DOHH2 (cell line): Measurements from ENCODE around the gene C15orf61.

Source experiments
- H3F3A ChIP-seq: fragments of 200-600 bp; sonication (generic), shearing (Covaris generic); 2 replicates; pipeline ENCODE4 v1.6.0; 2016; ENCODE audit warnings: antibody characterized with exemption, mild to moderate bottlenecking; ENCODE audit not compliant: control insufficient read depth, insufficient read depth
- H3K27ac ChIP-seq: fragments of 200-600 bp; sonication (generic); 2 replicates; pipeline ENCODE4 v1.5.1; 2014; ENCODE audit warnings: low read depth, mild to moderate bottlenecking, low read length, moderate library complexity
- H3K27me3 ChIP-seq: fragments of 200-600 bp; sonication (generic); 2 replicates; pipeline ENCODE4 v1.6.1; 2014; ENCODE audit warnings: mild to moderate bottlenecking, low read length, mixed read lengths; ENCODE audit not compliant: control insufficient read depth
- H3K36me3 ChIP-seq: fragments of 200-600 bp; sonication (generic); 2 replicates; pipeline ENCODE4 v1.6.1; 2014; ENCODE audit warnings: mild to moderate bottlenecking, low read length, moderate library complexity, mixed read lengths; ENCODE audit not compliant: control insufficient read depth
- H3K4me1 ChIP-seq: fragments of 200-600 bp; sonication (generic); 2 replicates; pipeline ENCODE4 v1.6.1; 2014; ENCODE audit warnings: mild to moderate bottlenecking, low read length, mixed read lengths; ENCODE audit not compliant: control insufficient read depth
- H3K4me2 ChIP-seq: fragments of 200-600 bp; sonication (generic); 2 replicates; pipeline ENCODE4 v1.6.0; 2014; ENCODE audit warnings: mild to moderate bottlenecking, low read length, moderate library complexity
- H3K4me3 ChIP-seq: fragments of 200-600 bp; sonication (generic); 2 replicates; pipeline ENCODE4 v1.5.1; 2014; ENCODE audit warnings: mild to moderate bottlenecking, low read length, mixed read lengths
- H3K79me2 ChIP-seq: fragments of 200-600 bp; sonication (generic); 2 replicates; pipeline ENCODE4 v1.6.1; 2014; ENCODE audit warnings: mild to moderate bottlenecking, low read length, mixed read lengths; ENCODE audit not compliant: control insufficient read depth
- H3K9me2 ChIP-seq: fragments of 200-600 bp; sonication (generic); replicated peaks from 2 replicates; pipeline ENCODE4 v1.6.1; 2014; ENCODE audit warnings: mild to moderate bottlenecking, low read length, mixed read lengths; ENCODE audit not compliant: control insufficient read depth
- H3K9me3 ChIP-seq: fragments of 200-600 bp; sonication (generic); 2 replicates; pipeline ENCODE4 v1.6.1; 2014; ENCODE audit warnings: antibody characterized with exemption, low read length, mixed read lengths; ENCODE audit not compliant: control insufficient read depth, insufficient read depth
- H4K20me1 ChIP-seq: fragments of 200-600 bp; sonication (generic); 2 replicates; pipeline ENCODE4 v1.6.0; 2014; ENCODE audit warnings: low read depth, mild to moderate bottlenecking, antibody characterized with exemption, low read length, moderate library complexity; ENCODE audit not compliant: control insufficient read depth, insufficient read depth
- EZH2phosphoT487 ChIP-seq: fragments of 200-600 bp; sonication (generic); IDR thresholded peaks from 2 replicates; pipeline ENCODE4 v1.6.1; 2017; ENCODE audit warnings: borderline replicate concordance, mild to moderate bottlenecking, antibody characterized with exemption, low read length, moderate library complexity, mixed read lengths
- TF ChIP-seq, protein P1 (sequence below): fragments of 200-600 bp; sonication (generic); IDR thresholded peaks from one replicate; pipeline ENCODE4 v1.5.1; 2014; ENCODE audit warnings: antibody characterized with exemption, mild to moderate bottlenecking, low read depth, low read length; ENCODE audit not compliant: poor library complexity, severe bottlenecking

The C15orf61 gene

DNA sequence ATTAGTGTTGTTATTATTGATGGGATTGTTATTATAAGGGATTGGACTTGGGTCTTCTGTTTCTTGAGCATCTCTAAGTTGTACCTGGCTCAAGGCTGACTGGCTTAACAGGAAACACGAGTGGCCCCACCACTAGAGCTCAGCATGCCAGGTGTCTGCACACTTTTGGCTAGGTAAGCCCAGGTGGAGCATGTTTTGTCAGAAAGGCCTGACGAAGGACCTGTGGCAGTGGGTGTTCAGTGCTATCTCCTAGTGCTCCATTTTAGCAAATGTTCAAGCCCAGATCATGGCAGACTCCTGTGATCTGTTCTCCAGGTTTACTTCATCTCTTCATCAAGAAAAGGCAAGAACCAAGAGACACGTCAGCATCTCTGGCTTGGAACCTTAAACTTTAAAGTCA lies 24.9 kb downstream of the C15orf61 start:
- H3K79me2 ChIP-seq, result peaks cover 7% of the 10 kb centered on the region; the same call in 1 of the 2 replicates
- H3F3A ChIP-seq, result peaks cover 24% of the 10 kb centered on the region
- H3K4me3 ChIP-seq, result no peak overlapping the region
- TF ChIP-seq, protein P1, sequence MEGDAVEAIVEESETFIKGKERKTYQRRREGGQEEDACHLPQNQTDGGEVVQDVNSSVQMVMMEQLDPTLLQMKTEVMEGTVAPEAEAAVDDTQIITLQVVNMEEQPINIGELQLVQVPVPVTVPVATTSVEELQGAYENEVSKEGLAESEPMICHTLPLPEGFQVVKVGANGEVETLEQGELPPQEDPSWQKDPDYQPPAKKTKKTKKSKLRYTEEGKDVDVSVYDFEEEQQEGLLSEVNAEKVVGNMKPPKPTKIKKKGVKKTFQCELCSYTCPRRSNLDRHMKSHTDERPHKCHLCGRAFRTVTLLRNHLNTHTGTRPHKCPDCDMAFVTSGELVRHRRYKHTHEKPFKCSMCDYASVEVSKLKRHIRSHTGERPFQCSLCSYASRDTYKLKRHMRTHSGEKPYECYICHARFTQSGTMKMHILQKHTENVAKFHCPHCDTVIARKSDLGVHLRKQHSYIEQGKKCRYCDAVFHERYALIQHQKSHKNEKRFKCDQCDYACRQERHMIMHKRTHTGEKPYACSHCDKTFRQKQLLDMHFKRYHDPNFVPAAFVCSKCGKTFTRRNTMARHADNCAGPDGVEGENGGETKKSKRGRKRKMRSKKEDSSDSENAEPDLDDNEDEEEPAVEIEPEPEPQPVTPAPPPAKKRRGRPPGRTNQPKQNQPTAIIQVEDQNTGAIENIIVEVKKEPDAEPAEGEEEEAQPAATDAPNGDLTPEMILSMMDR, result no peak
- no peak for TF ChIP-seq EZH2phosphoT487
- H3K27me3 ChIP-seq, result no peaks in the 10 kb centered on the region
- H3K9me3 ChIP-seq, result no peaks in the 10 kb centered on the region
- no peaks in the 10 kb centered on the region for H4K20me1 ChIP-seq
- H3K36me3 ChIP-seq, result peaks cover 10% of the 10 kb centered on the region; the same call in 1 of the 2 replicates
- H3K27ac ChIP-seq, result no peak overlapping the region
- H3K4me2 ChIP-seq, result no peak overlapping the region
- no peaks in the 10 kb centered on the region for H3K9me2 ChIP-seq
- H3K4me1 ChIP-seq, result peaks cover 49% of the 10 kb centered on the region

DNA sequence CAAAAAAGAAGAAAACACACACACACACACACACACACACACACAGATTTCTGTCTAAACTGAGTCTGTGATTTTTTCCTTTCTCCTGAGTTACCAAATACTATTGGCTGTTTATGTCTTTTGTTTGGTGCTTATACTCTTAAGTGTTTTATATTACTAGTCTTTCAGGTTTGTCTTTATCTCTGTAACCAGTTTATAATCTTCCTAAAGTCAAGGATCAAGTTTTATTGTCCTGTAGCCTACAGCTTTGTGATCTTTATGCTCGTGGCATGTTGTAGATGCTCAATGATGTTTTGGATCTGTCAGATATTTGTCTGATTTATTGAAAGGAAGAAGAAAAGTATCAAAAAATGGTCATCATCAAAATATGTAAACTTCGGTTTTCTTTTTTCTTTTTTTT lies 26.1 kb downstream of the C15orf61 start:
- peaks cover 43% of the 10 kb centered on the region for H3K4me1 ChIP-seq
- no peak overlapping the region for H3K4me3 ChIP-seq
- peaks cover 14% of the 10 kb centered on the region for H3K36me3 ChIP-seq
- H3K27ac ChIP-seq, result no peak overlapping the region
- TF ChIP-seq, protein P1, result no peak
- TF ChIP-seq EZH2phosphoT487, result no peak
- peaks cover 21% of the 10 kb centered on the region for H3F3A ChIP-seq
- no peak overlapping the region for H3K4me2 ChIP-seq
- no peaks in the 10 kb centered on the region for H3K9me2 ChIP-seq
- H3K9me3 ChIP-seq, result no peaks in the 10 kb centered on the region
- H4K20me1 ChIP-seq, result no peaks in the 10 kb centered on the region
- H3K79me2 ChIP-seq, result peaks cover 7% of the 10 kb centered on the region; the same call in 1 of the 2 replicates
- H3K27me3 ChIP-seq, result no peaks in the 10 kb centered on the region

DNA sequence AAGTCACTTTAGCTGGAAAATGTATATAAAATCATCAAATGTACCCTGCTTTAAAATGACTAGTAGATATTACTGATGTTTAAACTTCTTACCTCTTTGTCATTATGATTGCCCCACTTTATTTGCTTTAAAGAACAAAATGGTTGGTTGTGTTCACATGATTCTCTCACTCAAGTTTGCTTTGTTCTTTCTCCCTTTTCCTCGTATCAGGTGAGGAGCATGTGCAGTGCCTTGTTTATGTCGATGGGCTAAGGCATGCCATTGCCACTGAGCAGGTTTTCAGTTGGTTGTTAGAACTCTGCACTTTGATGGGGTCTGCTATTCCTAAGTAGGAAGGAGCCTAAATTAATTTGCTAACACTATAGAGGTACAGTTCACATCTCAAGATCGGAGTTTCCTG lies 26.9 kb downstream of the C15orf61 start:
- Histone ChIP-seq H3K9me3 (no peaks in the 10 kb centered on the region), H3F3A (peaks cover 19% of the 10 kb centered on the region), H3K9me2 (no peaks in the 10 kb centered on the region), H3K36me3 (peaks cover 12% of the 10 kb centered on the region; the same call in 1 of the 2 replicates), H3K4me3 (peak overlapping the region; percentile 65), H3K4me1 (peaks cover 42% of the 10 kb centered on the region), H3K27ac (peak overlapping the region; percentile 54), H3K4me2 (peak overlapping the region; percentile 79), H4K20me1 (no peaks in the 10 kb centered on the region), H3K27me3 (no peaks in the 10 kb centered on the region), H3K79me2 (peaks cover 7% of the 10 kb centered on the region; the same call in 1 of the 2 replicates)
- TF ChIP-seq, protein P1, result no peak
- no peak for TF ChIP-seq EZH2phosphoT487
